ENCODE data around the gene SLC16A8.
"Not testable (repeated sequence)": the region's sequence is repeated elsewhere in the genome, so short reads cannot be mapped to it uniquely, and the experiment has no call there.

Gene SLC16A8

DNA sequence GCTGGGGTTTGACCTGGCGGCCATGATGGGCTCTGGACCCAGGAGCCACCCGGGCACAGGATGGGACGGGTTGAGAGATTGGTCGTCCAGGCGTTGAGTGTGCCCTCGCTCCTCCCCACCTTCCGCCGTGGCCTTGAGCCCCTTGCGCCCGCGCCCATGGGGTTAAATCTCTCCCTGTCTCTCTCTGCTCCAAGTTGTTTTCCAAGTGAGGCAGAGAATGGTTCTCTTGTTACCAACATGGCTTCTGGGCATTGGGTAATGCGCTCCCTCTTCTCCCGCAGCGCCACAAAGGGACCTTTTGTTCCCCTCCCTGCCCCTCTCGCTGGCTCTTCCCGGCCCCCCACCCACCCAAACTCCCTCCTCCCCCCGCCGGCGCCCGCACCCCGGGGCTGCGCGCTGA lies 45.6 kb downstream of the SLC16A8 start:
- Mint-ChIP-seq H3K27ac (no peak overlapping the region), H3K4me1 (ENCODE audit: low read depth) (no peaks in the 10 kb centered on the region), H3K36me3 (ENCODE audit: low read depth) (no peaks in the 10 kb centered on the region), H3K4me3 (no peak overlapping the region), H3K27me3 (ENCODE audit: low read depth) (peaks cover 4% of the 10 kb centered on the region), H3K9me3 (no peaks in the 10 kb centered on the region)

GRCh38 chr22:38037367-38038150 lies 46.4 kb downstream of the SLC16A8 start:
- H3K27me3 Mint-ChIP-seq (ENCODE audit: low read depth); H3K4me3 Mint-ChIP-seq; H3K27ac Mint-ChIP-seq; H3K9me3 Mint-ChIP-seq; H3K4me1 Mint-ChIP-seq (ENCODE audit: low read depth); H3K36me3 Mint-ChIP-seq (ENCODE audit: low read depth): not testable (repeated sequence)

DNA sequence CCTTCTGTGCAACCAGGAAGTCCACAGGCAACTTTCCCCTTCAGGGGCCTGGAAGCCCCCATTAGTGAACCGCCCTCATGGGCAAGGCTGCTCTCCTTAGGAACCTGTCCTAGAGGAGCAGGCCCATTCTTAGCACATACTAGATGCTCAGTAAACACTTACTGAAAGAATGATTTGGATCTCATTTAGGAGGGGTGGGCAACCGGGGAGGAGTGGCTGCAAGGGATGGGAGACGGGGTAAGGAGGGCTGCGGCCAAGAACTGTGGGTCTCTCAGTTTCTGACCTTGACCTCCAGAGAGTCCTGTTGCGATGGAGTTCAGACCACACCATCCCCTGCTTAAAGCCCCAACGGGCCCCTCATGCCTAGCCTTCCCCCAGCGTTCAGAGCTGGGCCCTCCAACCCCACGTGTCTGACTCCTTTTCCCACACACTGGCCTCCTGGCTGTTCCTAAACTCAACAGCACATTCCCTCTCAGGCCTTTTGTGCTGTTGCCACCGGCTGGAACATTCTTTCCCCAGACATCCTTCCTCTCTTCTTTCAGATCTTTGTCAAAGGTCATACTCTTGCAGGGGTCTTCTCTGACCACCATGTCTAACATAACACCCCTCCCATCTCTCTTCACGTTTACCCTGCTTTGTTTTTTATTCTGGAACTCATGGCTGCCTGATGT lies 47.5 kb downstream of the SLC16A8 start:
- no peaks in the 10 kb centered on the region for H3K4me1 Mint-ChIP-seq (ENCODE audit: low read depth)
- H3K27me3 Mint-ChIP-seq (ENCODE audit: low read depth) = no peaks in the 10 kb centered on the region
- no peak overlapping the region for H3K4me3 Mint-ChIP-seq
- no peak overlapping the region for H3K27ac Mint-ChIP-seq
- H3K9me3 Mint-ChIP-seq = no peaks in the 10 kb centered on the region
- no peaks in the 10 kb centered on the region for H3K36me3 Mint-ChIP-seq (ENCODE audit: low read depth)

GRCh38 chr22:38035530-38035885 lies 48.5 kb downstream of the SLC16A8 start:
- H3K9me3 Mint-ChIP-seq = no peaks in the 10 kb centered on the region
- no peak overlapping the region for H3K4me3 Mint-ChIP-seq
- no peaks in the 10 kb centered on the region for H3K36me3 Mint-ChIP-seq (ENCODE audit: low read depth)
- no peak overlapping the region for H3K27ac Mint-ChIP-seq
- H3K27me3 Mint-ChIP-seq (ENCODE audit: low read depth) = no peaks in the 10 kb centered on the region
- H3K4me1 Mint-ChIP-seq (ENCODE audit: low read depth) = no peaks in the 10 kb centered on the region

DNA sequence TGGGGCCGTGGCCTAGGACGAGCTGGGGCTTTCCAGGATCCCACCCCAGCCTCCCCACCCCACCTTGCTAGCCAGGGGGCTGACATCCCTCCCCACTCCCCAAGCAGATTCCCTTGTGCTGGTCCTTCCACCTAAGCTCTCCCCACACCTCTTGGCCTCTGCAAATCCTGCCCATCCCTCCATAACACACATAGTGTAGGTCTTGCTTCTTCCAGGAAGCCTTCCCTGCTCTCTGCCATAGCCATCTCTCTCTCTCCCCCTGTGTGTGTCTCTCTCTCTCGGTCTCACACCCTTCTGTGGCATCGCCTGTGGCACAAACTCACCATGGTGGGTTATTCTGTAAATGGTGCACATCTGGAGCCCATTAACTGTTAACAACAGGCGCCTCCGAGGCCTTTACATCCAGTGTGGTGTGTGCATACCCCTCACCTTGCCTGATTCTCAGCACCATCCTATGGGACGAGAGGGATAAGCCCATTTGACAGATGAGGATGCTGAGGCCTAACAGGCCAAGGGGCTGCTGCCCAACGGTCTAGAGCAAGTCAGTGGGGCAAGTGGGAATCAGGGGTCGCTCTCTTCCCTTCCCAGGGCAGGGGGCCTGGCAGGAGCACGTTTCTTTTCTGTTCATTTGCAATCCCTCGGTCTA lies 49.0 kb downstream of the SLC16A8 start:
- Mint-ChIP-seq H3K27me3 (ENCODE audit: low read depth) (no peaks in the 10 kb centered on the region), H3K4me3 (no peak overlapping the region), H3K4me1 (ENCODE audit: low read depth) (no peaks in the 10 kb centered on the region), H3K36me3 (ENCODE audit: low read depth) (no peaks in the 10 kb centered on the region), H3K9me3 (no peaks in the 10 kb centered on the region), H3K27ac (no peak overlapping the region)

DNA sequence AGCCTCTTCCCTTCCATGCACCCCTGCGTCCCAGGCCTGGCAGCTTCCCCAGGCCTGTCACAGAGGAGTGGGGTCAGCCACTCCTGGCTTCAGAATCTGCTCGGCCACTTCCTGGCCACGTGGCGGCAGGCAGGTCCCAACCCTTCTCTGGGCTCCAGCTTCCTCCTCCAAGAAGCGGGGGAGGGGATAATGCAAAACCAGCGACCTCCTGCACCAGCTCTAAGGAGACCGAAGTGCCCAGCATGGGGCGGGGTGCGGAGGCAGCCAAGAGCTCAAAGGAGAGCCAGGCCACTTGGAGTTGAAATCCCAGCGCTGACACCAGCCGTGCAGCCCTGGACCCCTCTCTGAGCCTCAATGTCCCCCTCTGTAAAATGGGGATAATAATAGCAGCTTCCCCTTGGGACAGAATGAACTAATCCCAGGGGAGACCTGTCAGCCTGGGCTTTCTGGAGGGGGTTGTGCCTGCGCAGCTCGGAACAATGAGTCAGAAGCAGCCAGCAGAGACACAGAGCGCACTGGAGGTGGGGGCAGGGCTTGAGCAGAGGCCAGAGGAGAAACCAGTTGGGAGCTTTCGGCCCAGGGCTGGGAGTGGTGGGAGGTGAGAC lies 49.6 kb downstream of the SLC16A8 start:
- H3K36me3 Mint-ChIP-seq (ENCODE audit: low read depth) = no peaks in the 10 kb centered on the region
- H3K9me3 Mint-ChIP-seq = no peaks in the 10 kb centered on the region
- H3K27me3 Mint-ChIP-seq (ENCODE audit: low read depth) = no peaks in the 10 kb centered on the region
- H3K4me3 Mint-ChIP-seq = no peak overlapping the region
- H3K4me1 Mint-ChIP-seq (ENCODE audit: low read depth) = no peaks in the 10 kb centered on the region
- no peak overlapping the region for H3K27ac Mint-ChIP-seq

- Mint-ChIP-seq H3K9me3 (no peaks in the 10 kb centered on the region), H3K4me1 (ENCODE audit: low read depth) (no peaks in the 10 kb centered on the region), H3K4me3 (no peak overlapping the region), H3K27me3 (ENCODE audit: low read depth) (no peaks in the 10 kb centered on the region), H3K27ac (no peak overlapping the region), H3K36me3 (ENCODE audit: low read depth) (no peaks in the 10 kb centered on the region)
Observed at GRCh38 chr22:38033522-38034277, 50.3 kb downstream of the SLC16A8 start.

DNA sequence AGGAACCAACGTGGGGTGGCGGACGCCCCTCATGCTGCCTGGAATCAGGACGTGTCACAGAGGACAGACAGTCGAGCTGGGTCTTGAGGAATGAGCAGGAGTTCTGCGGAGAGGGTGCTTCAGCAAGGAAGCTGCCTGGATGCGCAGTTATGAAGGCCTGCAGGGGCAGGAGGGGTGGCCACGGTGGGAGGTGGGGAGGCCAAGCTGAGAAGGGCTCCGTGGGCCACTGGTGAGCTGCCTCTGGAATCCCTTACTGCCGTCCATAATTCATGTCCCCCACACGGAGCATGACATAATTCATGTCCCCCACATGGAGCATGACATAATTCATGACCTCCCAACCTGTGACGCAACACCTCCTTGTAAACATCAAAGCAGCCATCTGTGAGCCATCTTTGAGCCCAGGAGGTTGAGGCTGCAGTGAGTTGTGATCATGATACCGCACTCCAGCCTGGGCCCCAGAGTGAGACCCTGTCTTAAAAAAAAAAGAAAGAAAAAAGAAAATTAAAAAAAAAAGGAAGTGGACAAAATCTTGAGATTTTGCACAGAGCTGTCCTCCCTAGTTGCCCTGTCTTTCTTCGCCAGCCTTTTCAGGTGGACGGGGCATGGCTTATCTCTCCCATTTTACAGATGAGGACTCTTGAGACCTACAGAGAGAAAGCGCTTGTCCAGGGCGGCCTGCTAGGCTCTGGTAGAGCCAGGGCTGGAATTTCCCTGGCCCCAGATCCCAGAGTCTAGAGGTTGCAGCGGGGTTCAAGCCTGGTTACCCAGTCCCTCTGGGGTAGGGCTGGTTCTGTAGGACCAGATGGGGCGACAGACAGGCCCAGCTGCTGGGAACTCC lies 51.1 kb downstream of the SLC16A8 start:
- Mint-ChIP-seq H3K27me3 (ENCODE audit: low read depth) (no peaks in the 10 kb centered on the region), H3K27ac (no peak overlapping the region), H3K4me3 (no peak overlapping the region), H3K9me3 (no peaks in the 10 kb centered on the region), H3K36me3 (ENCODE audit: low read depth) (no peaks in the 10 kb centered on the region), H3K4me1 (ENCODE audit: low read depth) (no peaks in the 10 kb centered on the region)

GRCh38 chr22:38031491-38031890 lies 52.5 kb downstream of the SLC16A8 start:
- Mint-ChIP-seq H3K27me3 (ENCODE audit: low read depth) (no peaks in the 10 kb centered on the region), H3K36me3 (ENCODE audit: low read depth) (no peaks in the 10 kb centered on the region), H3K4me1 (ENCODE audit: low read depth) (no peaks in the 10 kb centered on the region), H3K9me3 (no peaks in the 10 kb centered on the region), H3K4me3 (no peak overlapping the region), H3K27ac (no peak overlapping the region)

DNA sequence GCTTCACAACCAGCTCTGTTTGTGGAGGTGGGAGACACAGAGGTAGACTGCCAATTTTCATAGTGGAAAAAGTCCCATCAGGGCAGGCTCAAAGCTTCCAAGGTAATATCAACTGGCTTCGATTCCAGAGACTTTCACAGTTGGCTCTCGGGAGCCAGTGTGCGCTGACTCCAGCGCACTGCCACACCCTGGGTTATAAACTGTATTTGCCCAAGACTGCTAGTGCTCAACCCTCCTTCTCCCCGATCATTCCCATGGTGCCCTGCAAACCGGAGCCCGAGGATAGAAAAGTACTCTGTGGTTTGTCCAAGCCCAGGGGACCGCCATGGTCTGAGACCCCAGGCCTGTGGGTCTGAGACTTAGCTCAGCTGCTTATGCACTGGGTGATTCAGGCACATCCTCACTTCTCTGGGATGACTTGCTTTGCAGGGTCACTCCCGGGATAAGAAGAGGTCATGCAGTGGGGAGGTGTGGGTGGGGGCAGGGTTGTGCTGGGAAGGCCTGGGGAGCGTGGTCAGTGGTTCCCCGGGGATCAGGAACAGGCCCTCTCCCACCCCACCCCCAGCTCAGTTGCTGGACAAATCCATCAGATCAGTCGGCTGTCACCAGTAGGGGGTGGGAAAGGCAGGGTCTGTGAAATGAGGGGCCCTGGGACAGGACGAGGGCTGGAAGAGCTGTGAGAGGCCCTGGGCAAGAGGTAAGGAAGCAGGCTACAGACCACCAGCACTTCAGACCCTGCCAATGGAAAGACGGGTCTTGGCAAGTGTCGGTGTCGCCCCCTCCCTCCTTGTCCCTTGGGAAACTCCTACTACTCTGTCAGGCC lies 53.5 kb downstream of the SLC16A8 start:
- no peaks in the 10 kb centered on the region for H3K27me3 Mint-ChIP-seq (ENCODE audit: low read depth)
- no peak overlapping the region for H3K27ac Mint-ChIP-seq
- H3K9me3 Mint-ChIP-seq = no peaks in the 10 kb centered on the region
- H3K4me3 Mint-ChIP-seq = no peak overlapping the region
- no peaks in the 10 kb centered on the region for H3K36me3 Mint-ChIP-seq (ENCODE audit: low read depth)
- no peaks in the 10 kb centered on the region for H3K4me1 Mint-ChIP-seq (ENCODE audit: low read depth)

GRCh38 chr22:38029901-38030300 lies 54.1 kb downstream of the SLC16A8 start:
- Mint-ChIP-seq H3K27ac (no peak overlapping the region), H3K36me3 (ENCODE audit: low read depth) (no peaks in the 10 kb centered on the region), H3K4me3 (no peak overlapping the region), H3K27me3 (ENCODE audit: low read depth) (no peaks in the 10 kb centered on the region), H3K9me3 (no peaks in the 10 kb centered on the region), H3K4me1 (ENCODE audit: low read depth) (no peaks in the 10 kb centered on the region)

DNA sequence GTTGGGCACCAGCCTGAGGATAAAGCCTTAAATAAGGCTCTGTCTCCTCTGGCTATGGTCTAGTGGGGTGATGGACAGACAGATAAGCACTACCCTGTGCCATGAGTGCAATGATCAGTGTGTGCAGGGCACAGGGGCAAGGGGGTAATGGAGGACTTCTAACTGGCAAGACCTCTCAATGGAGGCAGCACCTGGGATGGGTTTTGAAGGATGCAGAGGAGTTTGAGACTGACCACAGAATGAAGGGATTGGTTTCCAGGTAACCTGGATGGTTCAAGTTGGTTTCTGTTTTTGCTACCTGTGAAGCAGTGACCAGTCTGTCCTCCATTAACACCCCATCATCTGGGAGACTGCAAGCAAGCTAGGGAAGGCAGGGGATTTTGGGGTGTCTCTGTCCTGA lies 54.6 kb downstream of the SLC16A8 start:
- no peaks in the 10 kb centered on the region for H3K4me1 Mint-ChIP-seq (ENCODE audit: low read depth)
- H3K9me3 Mint-ChIP-seq = no peaks in the 10 kb centered on the region
- H3K27me3 Mint-ChIP-seq (ENCODE audit: low read depth) = no peaks in the 10 kb centered on the region
- H3K27ac Mint-ChIP-seq = no peak overlapping the region
- no peaks in the 10 kb centered on the region for H3K36me3 Mint-ChIP-seq (ENCODE audit: low read depth)
- no peak overlapping the region for H3K4me3 Mint-ChIP-seq
